Activated naive CD8-positive, alpha-beta T cell treated with anti-CD3 and anti-CD28 coated beads, Interleukin-2, amount 50 U/mL, for 16 hours (primary cell): ENCODE results near the gene DPY19L1.
"Not testable (repeated sequence)": the region's sequence is repeated elsewhere in the genome, so short reads cannot be mapped to it uniquely, and the experiment has no call there.

Experiments used
- DNase-seq: peaks from one replicate; pipeline ENCODE4 v3.0.0-alpha.2; 2020; ENCODE audit warnings: low read depth, low spot score

DPY19L1 gene

DNA sequence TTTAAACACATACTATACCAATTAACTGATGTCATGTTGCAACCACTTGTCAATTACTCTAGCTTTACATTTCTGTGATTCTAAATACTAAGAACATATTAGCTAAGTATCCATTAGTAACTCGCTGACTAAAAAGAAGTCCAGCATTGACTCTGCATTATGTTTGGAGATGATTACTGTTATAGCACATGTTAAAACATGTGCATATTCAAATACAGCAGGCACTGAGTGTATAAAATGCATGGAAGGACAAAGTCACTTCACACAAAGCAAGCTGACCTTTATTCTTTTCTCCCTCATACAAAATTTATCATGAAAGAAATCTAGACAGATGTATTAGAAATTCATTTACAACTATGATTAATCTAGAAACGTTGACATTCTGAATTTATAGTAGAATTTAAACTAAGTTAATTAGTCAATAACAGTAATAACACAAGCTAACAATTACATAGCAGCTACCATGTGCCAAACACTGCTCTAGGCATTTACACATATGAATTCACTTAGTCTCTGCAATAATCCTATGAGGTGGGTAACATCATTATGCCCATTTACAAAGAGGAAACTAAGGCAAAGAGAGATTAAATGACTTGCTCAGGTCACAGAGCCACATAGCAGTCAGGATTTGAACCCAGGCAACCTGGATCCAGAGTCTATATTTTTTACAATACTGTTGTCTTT lies 48.7 kb downstream of the DPY19L1 start:
- DNase-seq, result not testable (repeated sequence)

DNA sequence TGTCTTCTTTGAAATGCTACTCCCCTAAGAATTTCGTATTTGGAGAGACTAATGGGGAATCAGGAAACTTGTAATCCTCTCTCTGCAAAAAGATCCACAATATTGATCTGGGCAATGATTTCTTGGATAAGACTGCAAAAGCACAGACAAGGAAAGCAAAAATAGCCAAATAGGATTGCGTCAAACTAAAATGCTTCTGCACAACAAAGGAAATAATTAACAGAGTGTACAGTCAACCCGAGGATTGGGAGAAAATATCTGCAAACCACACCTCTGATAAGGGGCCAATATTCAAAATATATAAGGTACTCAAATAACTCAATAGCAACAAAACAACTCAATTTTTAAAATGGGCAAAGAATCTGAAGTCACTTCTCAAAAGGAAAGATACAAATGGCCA lies 52.1 kb downstream of the DPY19L1 start:
- not testable (repeated sequence) for DNase-seq

DNA sequence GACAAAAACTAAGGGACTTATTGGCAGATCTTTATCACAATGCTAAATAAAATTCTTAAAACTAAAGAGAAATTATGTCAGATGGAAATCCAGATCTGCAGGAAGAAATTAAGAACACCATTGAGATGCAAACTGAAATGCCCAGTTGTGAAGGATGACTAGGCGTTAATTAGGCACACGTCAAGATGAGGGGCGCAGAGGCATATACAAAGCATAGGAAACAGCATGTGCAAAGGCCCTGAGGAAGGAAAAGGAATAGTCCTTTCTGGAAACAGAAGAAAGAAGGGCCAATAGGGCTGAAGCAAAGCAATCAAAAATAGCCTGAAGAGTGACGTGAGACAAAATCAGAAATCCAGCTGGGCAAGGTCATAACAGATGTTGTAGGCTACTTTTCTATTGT lies 53.1 kb downstream of the DPY19L1 start:
- DNase-seq, result not testable (repeated sequence)

GRCh38 chr7:34982371-34983019 lies 54.8 kb downstream of the DPY19L1 start:
- no peak for DNase-seq

DNA sequence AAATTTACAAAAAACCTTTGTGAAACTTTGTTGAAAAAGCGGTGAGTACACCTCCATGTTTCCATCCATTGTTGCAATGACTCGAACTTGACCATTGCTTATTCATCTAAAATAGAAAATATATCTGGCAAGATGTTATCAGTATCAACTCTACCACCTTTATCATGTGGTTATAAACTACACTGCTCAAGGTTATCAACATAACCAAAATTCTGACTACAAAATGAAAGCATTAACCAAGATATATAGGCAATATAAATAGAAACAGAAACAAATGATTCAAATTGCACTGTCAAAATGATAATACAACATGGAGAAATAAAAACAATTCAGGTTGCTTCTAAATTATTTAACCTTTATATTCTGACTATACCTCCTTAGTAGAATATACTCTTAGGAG lies 58.2 kb downstream of the DPY19L1 start:
- DNase-seq, result not testable (repeated sequence)

GRCh38 chr7:34973400-34973760 lies 63.9 kb downstream of the DPY19L1 start:
- DNase-seq, result no peak

DNA sequence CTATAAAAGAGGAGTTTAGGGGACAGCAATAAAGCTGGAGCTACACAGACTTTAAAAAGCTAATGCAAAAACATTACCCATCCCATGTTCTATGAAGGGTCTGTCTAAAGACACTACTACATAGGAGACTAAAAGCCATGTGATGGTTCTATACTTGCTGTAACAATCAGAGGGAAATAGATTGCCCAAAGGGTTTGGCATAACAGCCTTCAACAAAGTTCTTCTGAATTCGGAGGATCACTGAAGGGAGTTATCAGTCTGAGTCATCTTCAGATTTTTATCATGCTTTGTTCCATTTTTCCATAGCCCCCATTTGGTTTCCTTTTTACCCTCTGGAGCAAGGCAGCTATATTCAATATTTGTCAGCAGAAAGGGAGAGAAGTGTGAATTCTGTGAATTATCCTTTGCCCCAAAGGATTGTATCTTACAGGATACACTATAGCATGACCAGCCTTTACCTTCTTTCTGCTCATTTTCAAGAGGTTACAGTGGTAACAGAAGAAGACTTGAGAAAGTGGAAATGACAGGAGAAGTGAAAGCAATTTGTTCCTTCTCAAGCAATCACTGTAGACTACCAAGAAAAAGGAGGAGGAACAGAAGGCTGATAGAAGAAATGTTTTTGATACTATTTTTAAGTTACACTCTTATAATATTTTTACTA lies 64.4 kb downstream of the DPY19L1 start:
- DNase-seq, result not testable (repeated sequence)

- not testable (repeated sequence) for DNase-seq
Observed at GRCh38 chr7:34967818-34968217, 69.5 kb downstream of the DPY19L1 start.

DNA sequence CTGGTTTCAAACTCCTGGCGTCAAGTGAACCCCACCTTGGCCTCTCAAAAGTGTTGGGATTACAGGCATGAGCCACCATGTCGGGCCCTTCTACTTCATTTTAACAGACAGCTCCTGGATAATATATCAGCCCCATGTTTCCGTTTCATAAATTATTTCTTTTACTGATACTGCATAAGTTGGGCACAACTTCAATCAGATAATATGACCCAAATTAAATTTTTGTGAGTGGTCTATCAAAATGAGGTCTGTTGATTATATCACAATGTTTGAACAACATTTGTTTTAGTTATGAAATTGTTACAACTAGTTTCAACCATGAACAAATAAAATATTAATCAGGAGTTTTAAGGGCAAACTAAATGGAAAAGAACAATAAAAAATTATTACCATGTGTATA lies 70.8 kb downstream of the DPY19L1 start:
- not testable (repeated sequence) for DNase-seq

- no peak for DNase-seq
Observed at GRCh38 chr7:34958021-34958420, 79.3 kb downstream of the DPY19L1 start.

- no peak for DNase-seq
Observed at GRCh38 chr7:34952822-34953221, 84.5 kb downstream of the DPY19L1 start.

DNA sequence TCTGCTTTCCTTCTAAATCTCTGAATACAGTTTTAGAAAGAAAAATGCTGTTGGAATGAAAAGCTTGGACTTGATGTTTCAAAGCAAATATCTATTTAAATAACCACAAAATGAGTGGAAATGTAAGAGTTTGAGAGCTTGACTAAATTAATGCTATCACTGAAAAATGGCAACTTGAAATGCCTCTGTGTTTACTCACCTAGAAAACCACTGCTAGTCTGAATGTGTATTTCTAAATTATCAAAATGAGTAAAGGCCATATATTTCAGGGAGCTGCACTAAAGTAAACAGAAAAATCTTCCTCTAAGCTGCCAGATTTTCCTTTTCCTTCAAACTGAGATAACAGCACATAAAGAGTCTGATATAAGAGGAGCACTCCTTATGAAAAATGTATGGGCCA lies 87.9 kb downstream of the DPY19L1 start:
- no peak for DNase-seq

DNA sequence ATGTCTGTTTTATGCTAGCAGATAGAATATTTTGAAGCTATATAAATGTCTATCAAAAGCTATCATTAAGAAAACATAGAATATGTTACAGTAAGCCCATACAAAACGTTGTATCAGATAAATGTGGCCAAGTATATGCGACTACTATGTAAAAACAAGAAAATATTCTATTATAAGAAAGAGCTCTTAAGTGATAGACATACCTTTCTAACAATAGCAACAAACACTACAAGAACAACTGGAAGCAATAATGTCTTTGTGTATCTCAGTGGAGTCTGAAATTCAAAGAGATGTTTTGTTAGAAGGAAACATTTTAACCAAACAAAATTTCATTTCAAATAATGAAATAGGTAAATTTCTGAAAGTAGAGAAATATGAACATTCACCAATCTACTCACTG lies 89.9 kb downstream of the DPY19L1 start:
- not testable (repeated sequence) for DNase-seq

- no peak for DNase-seq
Observed at GRCh38 chr7:34946486-34946885, 90.8 kb downstream of the DPY19L1 start.

- not testable (repeated sequence) for DNase-seq
Observed at GRCh38 chr7:34945894-34946477, 91.3 kb downstream of the DPY19L1 start.

DNA sequence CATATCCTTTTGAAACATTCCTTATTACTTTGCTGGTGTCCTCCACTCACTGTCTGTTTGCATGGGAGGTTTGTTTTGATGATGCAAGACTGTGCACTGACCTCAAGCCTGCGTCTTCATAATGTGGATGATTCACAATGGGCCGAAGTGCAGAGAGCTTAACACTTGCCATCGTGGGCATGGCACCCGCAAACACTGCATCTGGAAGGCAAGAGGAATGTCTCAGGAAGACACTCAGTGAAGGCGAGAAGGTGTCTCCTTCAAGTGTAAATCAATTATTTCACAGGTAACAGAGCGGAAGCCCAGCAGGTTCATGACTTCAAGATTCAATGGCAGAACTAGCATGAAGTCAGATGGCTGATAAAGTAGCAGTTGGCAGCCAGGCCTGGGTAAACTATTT lies 98.1 kb downstream of the DPY19L1 start:
- DNase-seq, result no peak

GRCh38 chr7:34935735-34936165 lies 101.5 kb downstream of the DPY19L1 start:
- DNase-seq, result not testable (repeated sequence)

DNA sequence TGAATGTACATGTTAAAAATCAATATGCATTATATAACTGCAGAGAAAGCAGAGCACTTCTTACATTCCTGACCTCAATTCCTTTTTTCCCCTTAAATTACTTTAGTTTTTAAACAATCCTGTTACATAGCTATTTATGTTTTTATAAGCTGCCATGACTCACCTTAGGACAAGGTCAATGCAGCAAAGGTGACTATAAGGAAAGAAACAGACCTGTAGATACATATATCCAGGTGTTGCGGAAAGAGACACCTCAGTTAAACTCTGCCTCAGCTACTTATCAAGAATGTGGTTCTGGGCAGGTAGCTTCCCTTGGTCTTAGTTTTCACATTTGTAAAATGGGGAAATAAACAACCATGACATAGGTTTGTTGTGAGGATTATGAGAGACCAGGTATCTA lies 105.5 kb downstream of the DPY19L1 start:
- no peak for DNase-seq

DNA sequence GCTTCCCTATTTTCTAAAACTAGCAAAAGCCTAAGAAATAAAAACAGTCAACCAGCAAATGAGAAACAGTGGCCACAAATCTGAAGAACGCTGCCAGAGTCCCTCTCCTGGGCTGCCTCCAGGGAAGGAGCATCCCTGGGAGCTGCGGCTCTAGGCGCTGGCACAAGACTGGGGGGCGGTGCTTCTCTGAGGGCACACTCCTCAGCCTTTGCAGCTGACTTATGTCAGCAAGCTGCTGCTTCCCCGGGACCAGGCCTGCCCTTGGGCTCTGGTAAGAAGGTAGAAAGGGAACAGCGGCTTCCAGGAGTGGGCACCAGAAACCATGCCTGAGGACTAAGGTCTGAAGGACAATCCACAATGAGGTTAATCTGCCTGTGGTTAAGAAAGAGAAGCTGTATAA lies 107.5 kb downstream of the DPY19L1 start:
- DNase-seq, result not testable (repeated sequence)

- no peak for DNase-seq
Observed at GRCh38 chr7:34928560-34928959, 108.7 kb downstream of the DPY19L1 start.

GRCh38 chr7:34928052-34928451 lies 109.2 kb downstream of the DPY19L1 start:
- DNase-seq, result no peak

GRCh38 chr7:34920470-34920869 lies 116.8 kb downstream of the DPY19L1 start:
- DNase-seq, result not testable (repeated sequence)
